Panc1 (cell line): ENCODE measurements around the gene HEG1. TPM values are rescaled to one million over a fixed set of nuclear protein-coding genes. Genes with fewer than 3 reads are reported as not detected.

ENCODE experiments used
- ATAC-seq: fragments of 200-7000 bp; cut with Tn5 transposase; 2 replicates; pipeline ENCODE4 v1.9.1; 2020; ENCODE audit warnings: mild to moderate bottlenecking, moderate library complexity
- BruUV-seq: library from RNA; stranded (reverse); fragments of 400-500 nt; replicated peaks from 2 replicates; lab custom pipeline; 2021; lab: Mats Ljungman, UMichigan
- CTCF ChIA-PET: fragments of 300-600 bp; sonication (Branson Sonifier 250); formaldehyde crosslinking; loops from one replicate; lab custom pipeline; 2022; ENCODE audit warnings: antibody characterized with exemption; lab: Charles Lee
- POLR2A ChIA-PET: fragments of 300-600 bp; sonication (Branson Sonifier 250); formaldehyde crosslinking; loops from one replicate; lab custom pipeline; 2022; ENCODE audit warnings: antibody characterized with exemption; lab: Charles Lee
- DNase-seq: peaks from one replicate; pipeline ENCODE4 v3.0.0-alpha.2; 2010; ENCODE audit warnings: low read depth, low spot score
- H3K27ac ChIP-seq: 2 replicates; pipeline ENCODE4 v1.5.1; 2011; ENCODE audit warnings: mild to moderate bottlenecking, low read length, inconsistent platforms
- H3K27me3 ChIP-seq: fragments of 200-500 bp; sonication (Bioruptor generic); 2 replicates; pipeline ENCODE4 v1.6.0; 2014; ENCODE audit warnings: low read length, inconsistent platforms; ENCODE audit not compliant: control insufficient read depth, insufficient read depth
- H3K36me3 ChIP-seq: fragments of 200-500 bp; sonication (Bioruptor generic); 2 replicates; pipeline ENCODE4 v1.5.1; 2014; ENCODE audit warnings: inconsistent platforms, mild to moderate bottlenecking, low read length, moderate library complexity; ENCODE audit not compliant: control insufficient read depth, insufficient read depth
- H3K4me1 ChIP-seq: 2 replicates; pipeline ENCODE4 v1.5.1; 2011; ENCODE audit warnings: inconsistent platforms, mild to moderate bottlenecking, low read length, moderate library complexity; ENCODE audit not compliant: control insufficient read depth, insufficient read depth
- H3K4me3 ChIP-seq, 2 experiments: 2 replicates each; pipeline ENCODE4 v1.5.1; 2011 to 2012; ENCODE audit warnings: low read depth in 2 of 2, low read length in 2 of 2, mild to moderate bottlenecking in 2 of 2, inconsistent platforms in 1 of 2, moderate library complexity in 1 of 2
- H3K9me3 ChIP-seq: fragments of 200-500 bp; sonication (Bioruptor generic); 2 replicates; pipeline ENCODE4 v1.5.1; 2014; ENCODE audit warnings: low read depth, mild to moderate bottlenecking, inconsistent platforms, low read length, moderate library complexity; ENCODE audit not compliant: control insufficient read depth, insufficient read depth
- CTCF ChIP-seq: fragments of 450-650 bp; IDR thresholded peaks from 2 replicates; pipeline ENCODE4 v1.5.1; 2017; ENCODE audit warnings: mild to moderate bottlenecking
- POLR2AphosphoS5 ChIP-seq: IDR thresholded peaks from 2 replicates; pipeline ENCODE4 v1.6.1; 2012; ENCODE audit warnings: mild to moderate bottlenecking, low read depth, low read length, moderate library complexity
- REST ChIP-seq, 2 experiments: IDR thresholded peaks; 2 replicates each; pipeline ENCODE4 v1.6.1; 2011 to 2012; ENCODE audit warnings: low read depth in 2 of 2, control low read depth in 1 of 2, low read length in 1 of 2, mild to moderate bottlenecking in 1 of 2, moderate library complexity in 1 of 2; ENCODE audit not compliant: insufficient read depth in 1 of 2
- SIN3A ChIP-seq: IDR thresholded peaks from 2 replicates; pipeline ENCODE4 v1.6.1; 2012; ENCODE audit warnings: low read depth, mild to moderate bottlenecking, low read length, moderate library complexity, borderline replicate concordance; ENCODE audit not compliant: insufficient read depth
- TCF7L2 ChIP-seq: IDR thresholded peaks from 2 replicates; pipeline ENCODE4 v1.6.1; 2011; ENCODE audit warnings: mild to moderate bottlenecking, low read depth, low read length, inconsistent platforms
- in situ Hi-C: cut with HindIII; loops from 2 replicates; pipeline ENCODE4 v1.10.0; 2016; ENCODE audit warnings: low sequenced_read_pairs, low pct_unique_long_range_greater_than_20kb
- intact Hi-C: fragments of 100-400 bp; cut with micrococcal nuclease; formaldehyde crosslinking; loops from one replicate; pipeline ENCODE4 v1.10.0; 2022; ENCODE audit not compliant: unreplicated experiment
- total RNA-seq: library from RNA; stranded (reverse); gene quantifications from one replicate; pipeline ENCODE4 v1.2.1, GENCODE V29; 2021; ENCODE audit not compliant: unreplicated experiment

The HEG1 gene
- total RNA-seq, 1 experiment from 2014 or later: 141 TPM

- H3K36me3 ChIP-seq: no peaks in the 10 kb centered on the region
- ChIA-PET CTCF (no interaction called here), POLR2A (no interaction called here)
- H3K9me3 ChIP-seq: no peaks in the 10 kb centered on the region
- H3K4me1 ChIP-seq: peaks cover 69% of the 10 kb centered on the region
- intact Hi-C loops (no loop called here), in situ Hi-C loops (no loop called here)
- ATAC-seq: peak; percentile 12; the same call in 1 of the 2 replicates
- TF ChIP-seq POLR2AphosphoS5 (no peak), SIN3A (no peak), CTCF (no peak), TCF7L2 (no peak), REST (IDR thresholded peaks at IDR 0.05; ENCODE audit: insufficient read depth in 1 of 2, low read depth in 2 of 2, low read length in 1 of 2) (no peak)
- no peak for DNase-seq
- H3K4me3 ChIP-seq: no peak overlapping the region
- BruUV-seq: no TSS peak
- peak overlapping the region; percentile 88 for H3K27ac ChIP-seq
- no peaks in the 10 kb centered on the region for H3K27me3 ChIP-seq
These were observed 1.5 kb upstream of the HEG1 start for GRCh38 chr3:125057186-125057850.

- in situ Hi-C loops: no loop called here
- DNase-seq (no peak), ATAC-seq (peak; percentile 8)
- Histone ChIP-seq H3K4me3 (peak overlapping the region; percentile 92 to 94), H3K27ac (peak overlapping the region; percentile 96), H3K36me3 (no peaks in the 10 kb centered on the region), H3K4me1 (peaks cover 72% of the 10 kb centered on the region), H3K27me3 (no peaks in the 10 kb centered on the region), H3K9me3 (no peaks in the 10 kb centered on the region)
- BruUV-seq: no TSS peak
- POLR2A ChIA-PET: no interaction called here
- CTCF ChIA-PET: no interaction called here
- TF ChIP-seq SIN3A (no peak), CTCF (peak; percentile 34; the same call in 1 of the 2 replicates)
- intact Hi-C loops: no loop called here
These were observed 375 bp downstream of the HEG1 start for GRCh38 chr3:125055331-125055912.
